NCI-H2227 treated with DMSO at 0.1 percent for 48 hours (cell line): ENCODE measurements around the gene SAMSN1.
"Not testable (repeated sequence)": the region's sequence is repeated elsewhere in the genome, so short reads cannot be mapped to it uniquely, and the experiment has no call there.

Experiments used
- DNase-seq: peaks from one replicate; lab custom pipeline; 2025; lab: John Stamatoyannopoulos, UW

SAMSN1 gene

GRCh38 chr21:14566894-14567293 is 20.8 kb upstream of the SAMSN1 start:
- no peak for DNase-seq

- no peak for DNase-seq
Measured at GRCh38 chr21:14562959-14563358, 16.8 kb upstream of the SAMSN1 start.

- DNase-seq = no peak
Measured at GRCh38 chr21:14560555-14560954, 14.4 kb upstream of the SAMSN1 start.

GRCh38 chr21:14560139-14560538 is 14.0 kb upstream of the SAMSN1 start:
- no peak for DNase-seq

GRCh38 chr21:14559102-14559501 is 13.0 kb upstream of the SAMSN1 start:
- DNase-seq = no peak

- DNase-seq = no peak
Measured at GRCh38 chr21:14557413-14557812, 11.3 kb upstream of the SAMSN1 start.

GRCh38 chr21:14554948-14555347 is 8.8 kb upstream of the SAMSN1 start:
- DNase-seq = no peak

- no peak for DNase-seq
Measured at GRCh38 chr21:14553422-14553821, 7.3 kb upstream of the SAMSN1 start.

GRCh38 chr21:14551741-14552140 is 5.6 kb upstream of the SAMSN1 start:
- no peak for DNase-seq

- no peak for DNase-seq
Measured at GRCh38 chr21:14550135-14550534, 4.0 kb upstream of the SAMSN1 start.

- DNase-seq = no peak
Measured at GRCh38 chr21:14548779-14549178, 2.7 kb upstream of the SAMSN1 start.

- DNase-seq = no peak
Measured at GRCh38 chr21:14547834-14548513, 1.9 kb upstream of the SAMSN1 start.

GRCh38 chr21:14546719-14547118 is 604 bp upstream of the SAMSN1 start:
- not testable (repeated sequence) for DNase-seq

- no peak for DNase-seq
Measured at GRCh38 chr21:14543983-14544382, 2.1 kb downstream of the SAMSN1 start.

GRCh38 chr21:14542638-14543037 is 3.5 kb downstream of the SAMSN1 start:
- no peak for DNase-seq

GRCh38 chr21:14541841-14542490 is 4.1 kb downstream of the SAMSN1 start:
- DNase-seq = no peak

GRCh38 chr21:14538483-14538882 is 7.6 kb downstream of the SAMSN1 start:
- no peak for DNase-seq

GRCh38 chr21:14536929-14537328 is 9.2 kb downstream of the SAMSN1 start:
- DNase-seq = no peak

- DNase-seq = no peak
Measured at GRCh38 chr21:14535702-14536101, 10.4 kb downstream of the SAMSN1 start.

- no peak for DNase-seq
Measured at GRCh38 chr21:14533499-14534428, 12.4 kb downstream of the SAMSN1 start.

GRCh38 chr21:14531757-14532316 is 14.3 kb downstream of the SAMSN1 start:
- no peak for DNase-seq

- DNase-seq = no peak
Measured at GRCh38 chr21:14530592-14530991, 15.5 kb downstream of the SAMSN1 start.
